D721Med (cell line): ENCODE results near the gene TENT4A.
"Not testable (repeated sequence)": the region's sequence is repeated elsewhere in the genome, so short reads cannot be mapped to it uniquely, and the experiment has no call there.

ENCODE experiments used
- DNase-seq: peaks from one replicate; pipeline ENCODE4 v3.0.0; 2011; ENCODE audit warnings: low spot score; ENCODE audit not compliant: insufficient read length
- FAIRE-seq: peaks from 2 replicates; lab custom pipeline; 2011; peaks lifted over from hg19 to GRCh38; lab: Jason Lieb, UNC
- CTCF ChIP-seq: IDR thresholded peaks from 2 replicates; pipeline ENCODE4 v1.5.1; 2012; ENCODE audit warnings: mild to moderate bottlenecking, control low read depth; ENCODE audit not compliant: insufficient read depth; ENCODE audit errors: missing control alignments

TENT4A gene

GRCh38 chr5:6713274-6714225 is at the start of gene TENT4A:
TSS of gene TENT4A (plus strand) at chr5:6713432. CDS start at chr5:6713984, 552 bp downstream.
- no peak for TF ChIP-seq CTCF
- FAIRE-seq (no peak), DNase-seq (peak; percentile 82)

- DNase-seq (no peak), FAIRE-seq (no peak)
- TF ChIP-seq CTCF = no peak
Observed at GRCh38 chr5:6666762-6667161, 46.5 kb upstream of the TENT4A start.

- TF ChIP-seq CTCF = no peak
- FAIRE-seq = no peak
- DNase-seq = no peak
Observed at GRCh38 chr5:6667648-6668047, 45.6 kb upstream of the TENT4A start.

- DNase-seq, FAIRE-seq: not testable (repeated sequence)
Observed at GRCh38 chr5:6668717-6669116, 44.5 kb upstream of the TENT4A start.

- no peak for DNase-seq
- FAIRE-seq = no peak
- no peak for TF ChIP-seq CTCF
Observed at GRCh38 chr5:6673031-6673430, 40.2 kb upstream of the TENT4A start.

GRCh38 chr5:6673963-6674362 is 39.3 kb upstream of the TENT4A start:
- TF ChIP-seq CTCF = no peak
- FAIRE-seq = no peak
- DNase-seq = no peak

GRCh38 chr5:6674421-6674820 is 38.8 kb upstream of the TENT4A start:
- no peak for TF ChIP-seq CTCF
- DNase-seq (no peak), FAIRE-seq (no peak)
